GM12878 (cell line): ENCODE results near the gene CREG2. TPM values are rescaled to one million over a fixed set of nuclear protein-coding genes. Genes with fewer than 3 reads are reported as not detected.

Source experiments
- ATAC-seq: fragments of 200-7000 bp; cut with Tn5 transposase; 3 replicates; pipeline ENCODE4 v1.9.1; 2020; ENCODE audit warnings: mild to moderate bottlenecking, moderate library complexity
- BruUV-seq: library from RNA; stranded (reverse); fragments of 400-500 nt; replicated peaks from 2 replicates; lab custom pipeline; 2021; lab: Mats Ljungman, UMichigan
- CTCF ChIA-PET: fragments of 300-600 bp; sonication (Branson Sonifier 250); formaldehyde crosslinking; extraction: SDS; loops from one replicate; lab custom pipeline; 2021; ENCODE audit warnings: inconsistent platforms; lab: Yijun Ruan, JAX
- POLR2A ChIA-PET: fragments of 350-600 bp; formaldehyde crosslinking; extraction: SDS; loops from one replicate; lab custom pipeline; 2021; ENCODE audit warnings: inconsistent platforms; lab: Charles Lee
- RAD21 ChIA-PET: fragments of 300-600 bp; sonication (Branson Sonifier 250); formaldehyde crosslinking; loops from one replicate; lab custom pipeline; 2023; ENCODE audit warnings: antibody characterized with exemption; ENCODE audit not compliant: unreplicated experiment; lab: Charles Lee
- SMC1A ChIA-PET: fragments of 300-600 bp; sonication (Branson Sonifier 250); formaldehyde crosslinking; loops from one replicate; lab custom pipeline; 2023; ENCODE audit not compliant: unreplicated experiment, uncharacterized antibody; lab: Charles Lee
- DNase-seq: peaks from one replicate; pipeline ENCODE4 v3.0.0-alpha.2; 2011; ENCODE audit warnings: low read depth, low spot score
- FAIRE-seq: peaks from 3 replicates; lab custom pipeline; 2011; peaks lifted over from hg19 to GRCh38; lab: Jason Lieb, UNC
- H2AFZ ChIP-seq: 2 replicates; pipeline ENCODE4 v1.6.0; 2011; ENCODE audit warnings: low read depth, low read length, control low read depth; ENCODE audit not compliant: control insufficient read depth
- H3K27ac ChIP-seq: 2 replicates; pipeline ENCODE4 v1.5.1; 2011; ENCODE audit warnings: control low read depth; ENCODE audit not compliant: control insufficient read depth, insufficient read depth
- H3K27me3 ChIP-seq, 2 experiments: replicated peaks in 1 of 2; 2 replicates each; pipeline versions ENCODE4 v1.6.0 to v1.6.1; 2011; ENCODE audit warnings: low read length in 1 of 2; ENCODE audit not compliant: control insufficient read depth in 2 of 2, insufficient read depth in 2 of 2
- H3K36me3 ChIP-seq, 2 experiments: 2 replicates each; pipeline ENCODE4 v1.5.1; 2011; ENCODE audit warnings: low read length in 1 of 2; ENCODE audit not compliant: control insufficient read depth in 2 of 2, insufficient read depth in 2 of 2
- H3K4me1 ChIP-seq: 2 replicates; pipeline ENCODE4 v1.6.1; 2011; ENCODE audit warnings: mild to moderate bottlenecking, low read length, moderate library complexity, mixed read lengths; ENCODE audit not compliant: control insufficient read depth, insufficient read depth
- H3K4me2 ChIP-seq: 2 replicates; pipeline ENCODE4 v1.6.0; 2011; ENCODE audit warnings: control low read depth; ENCODE audit not compliant: control insufficient read depth, insufficient read depth
- H3K4me3 ChIP-seq: fragments of 200-600 bp; sonication (generic); 2 replicates; pipeline ENCODE4 v1.5.1; 2016
- H3K79me2 ChIP-seq: 2 replicates; pipeline ENCODE4 v1.6.0; 2011; ENCODE audit warnings: low read length; ENCODE audit not compliant: control insufficient read depth, insufficient read depth
- H3K9ac ChIP-seq: 2 replicates; pipeline ENCODE4 v1.8.0; 2011; ENCODE audit warnings: low read length, control low read depth, mixed read lengths; ENCODE audit not compliant: control insufficient read depth, insufficient read depth
- H3K9me3 ChIP-seq: replicated peaks from 3 replicates; pipeline ENCODE4 v1.5.1; 2011; ENCODE audit warnings: mild to moderate bottlenecking, low read length; ENCODE audit not compliant: control insufficient read depth, insufficient read depth
- H4K20me1 ChIP-seq: 2 replicates; pipeline ENCODE4 v1.6.0; 2011; ENCODE audit not compliant: control insufficient read depth, insufficient read depth
- BACH1 ChIP-seq: fragments of 450-650 bp; IDR thresholded peaks from 2 replicates; pipeline ENCODE4 v1.6.1; 2017; ENCODE audit warnings: mild to moderate bottlenecking, borderline replicate concordance
- EED ChIP-seq: sonication (generic); IDR thresholded peaks from 2 replicates; pipeline ENCODE4 v1.6.1; 2016; ENCODE audit warnings: antibody characterized with exemption, low read depth
- HCFC1 ChIP-seq: fragments of 150-350 bp; IDR thresholded peaks from 2 replicates; pipeline ENCODE4 v1.6.1; 2014; ENCODE audit warnings: low read length
- RELA ChIP-seq: fragments of 450-650 bp; IDR thresholded peaks from 2 replicates; pipeline ENCODE4 v1.8.0; 2014; ENCODE audit warnings: borderline replicate concordance; ENCODE audit not compliant: partially characterized antibody
- SIX5 ChIP-seq: IDR thresholded peaks from 2 replicates; pipeline ENCODE4 v1.6.1; 2011; ENCODE audit warnings: mild to moderate bottlenecking, low read depth, low read length, moderate library complexity; ENCODE audit not compliant: severe bottlenecking
- SPI1 ChIP-seq: IDR thresholded peaks from 2 replicates; pipeline ENCODE4 v1.6.1; 2011; ENCODE audit warnings: low read depth, mild to moderate bottlenecking, low read length, moderate library complexity, borderline replicate concordance; ENCODE audit not compliant: insufficient read depth
- TCF3 ChIP-seq: IDR thresholded peaks from 2 replicates; pipeline ENCODE4 v1.6.1; 2012; ENCODE audit warnings: low read depth, mild to moderate bottlenecking, low read length, borderline replicate concordance; ENCODE audit not compliant: insufficient read depth
- YBX1 ChIP-seq: fragments of 450-650 bp; IDR thresholded peaks from 2 replicates; pipeline ENCODE4 v1.6.1; 2016; ENCODE audit warnings: antibody characterized with exemption
- WGBS: methylation state at CpG from one replicate; pipeline ENCODE4 v1.1.6; 2016; ENCODE audit warnings: low lambda C conversion rate; ENCODE audit not compliant: insufficient replicate concordance, insufficient coverage; ENCODE audit errors: missing lambda C conversion rate; 5-methylcytosine and 5-hydroxymethylcytosine counted together
- in situ Hi-C: fragments of 300-500 bp; cut with MboI; formaldehyde crosslinking; loops from 9 replicates; pipeline ENCODE4 v1.14.3; 2018; ENCODE audit warnings: mixed read lengths
- intact Hi-C: fragments of 100-400 bp; cut with micrococcal nuclease; formaldehyde crosslinking; loops from one replicate; pipeline ENCODE4 v1.14.2; 2022; ENCODE audit not compliant: unreplicated experiment
- polyA plus RNA-seq, 11 experiments: library from polyadenylated mRNA; depleted of rRNA in 4 of 11; unstranded in 6 of 11; stranded (reverse) in 5 of 11; fragments of >200 nt; fragmentation: Nextera tagmentation in 4 of 11; fragmentation: Illumina TruSeq in 1 of 11; extraction: Ambion mirVana in 4 of 11; extraction: Trizol in 1 of 11; gene quantifications; 1 replicate in 1 of 11; 2 replicates in 10 of 11; pipeline versions ENCODE4 v1.2.1 to v1.2.3, GENCODE V29; 2011 to 2016; ENCODE audit warnings: inconsistent platforms in 2 of 11, missing spikeins in 2 of 11, low read depth in 1 of 11
- total RNA-seq, 4 experiments: library from RNA; depleted of rRNA in 3 of 4; stranded (reverse); fragments of >200 nt in 3 of 4; fragmentation: Illumina TruSeq in 1 of 4; extraction: Trizol in 1 of 4; gene quantifications; 2 replicates each; pipeline versions ENCODE4 v1.2.1 to v1.2.3, GENCODE V29; 2013 to 2021

Gene CREG2
- total and polyA plus RNA-seq, 10 of the 15 experiments (the other 5 are each of a cell fraction or from before 2014, with no cell fraction given): not detected

- no peak for DNase-seq
- no peak for FAIRE-seq
- Histone ChIP-seq H3K27me3 (peaks cover 0 to 4% of the 10 kb centered on the region in 2 experiments; a peak in 1 of 4 replicates), H3K4me2 (no peak overlapping the region), H2AFZ (no peak overlapping the region), H4K20me1 (no peaks in the 10 kb centered on the region), H3K36me3 (no peaks in the 10 kb centered on the region), H3K4me3 (no peak overlapping the region), H3K4me1 (no peaks in the 10 kb centered on the region), H3K9me3 (no peaks in the 10 kb centered on the region), H3K9ac (no peak overlapping the region), H3K79me2 (no peaks in the 10 kb centered on the region), H3K27ac (no peak overlapping the region)
- RAD21 ChIA-PET: no interaction called here
- in situ Hi-C loops (no loop called here), intact Hi-C loops (no loop called here)
- CTCF ChIA-PET: interaction anchor here (3.7 kb wide), 1 partner anchor 19 kb away, joined by 18 read pairs; no protein-coding TSS in a partner anchor
- peak; percentile 17; the same call in 1 of the 2 replicates for TF ChIP-seq SPI1
- no peak for TF ChIP-seq TCF3
- SMC1A ChIA-PET: interaction anchor here (1.7 kb wide), 1 partner anchor 19 kb away, joined by 5 read pairs; no protein-coding TSS in a partner anchor
- no TSS peak for BruUV-seq
- 0% methylated on average over 4 of the region's 4 CpGs for WGBS
- ATAC-seq: 0 out of 3 replicates have a peak, but pooled peaks have one; percentile 24
- POLR2A ChIA-PET: no interaction called here
Measured at GRCh38 chr2:101361121-101361520, 26.2 kb downstream of the CREG2 start.

- H4K20me1 ChIP-seq: no peaks in the 10 kb centered on the region
- H3K4me1 ChIP-seq: no peaks in the 10 kb centered on the region
- ATAC-seq (no peak), FAIRE-seq (no peak), DNase-seq (no peak)
- H3K36me3 ChIP-seq: no peaks in the 10 kb centered on the region
- H3K79me2 ChIP-seq: no peaks in the 10 kb centered on the region
- ChIA-PET RAD21 (no interaction called here), POLR2A (no interaction called here), SMC1A (no interaction called here), CTCF (interaction anchor here (3.7 kb wide), 1 partner anchor 18 kb away, joined by 18 read pairs; no protein-coding TSS in a partner anchor)
- no peak overlapping the region for H3K4me3 ChIP-seq
- WGBS: 24% methylated on average over 4 of the region's 4 CpGs
- peaks cover 0 to 4% of the 10 kb centered on the region in 2 experiments; a peak in 1 of 4 replicates for H3K27me3 ChIP-seq
- H3K4me2 ChIP-seq: no peak overlapping the region
- intact Hi-C loops (no loop called here), in situ Hi-C loops (no loop called here)
- TF ChIP-seq BACH1 (no peak), EED (no peak), YBX1 (no peak), HCFC1 (no peak), RELA (no peak), SIX5 (no peak)
- H3K9me3 ChIP-seq: no peaks in the 10 kb centered on the region
- H3K9ac ChIP-seq: no peak overlapping the region
- no peak overlapping the region for H2AFZ ChIP-seq
- no TSS peak for BruUV-seq
- no peak overlapping the region for H3K27ac ChIP-seq
Measured at GRCh38 chr2:101360232-101360631, 27.1 kb downstream of the CREG2 start.
